PC-3 (cell line): ENCODE data around the gene SUCLA2. TPM values are rescaled to one million over a fixed set of nuclear protein-coding genes. Genes with fewer than 3 reads are reported as not detected.
A peak's percentile ranks its signal among the peaks of the same experiment; 100 is the strongest.

Experiments used
- ATAC-seq: fragments of 200-7000 bp; cut with Tn5 transposase; 2 replicates; pipeline ENCODE4 v1.9.1; 2020; ENCODE audit warnings: mild to moderate bottlenecking, moderate library complexity
- BruUV-seq: library from RNA; stranded (reverse); fragments of 400-500 nt; replicated peaks from 2 replicates; lab custom pipeline; 2021; lab: Mats Ljungman, UMichigan
- CTCF ChIA-PET: fragments of 300-600 bp; sonication (Branson Sonifier 250); formaldehyde crosslinking; loops from one replicate; lab custom pipeline; 2022; ENCODE audit warnings: antibody characterized with exemption; lab: Charles Lee
- POLR2A ChIA-PET: fragments of 300-600 bp; sonication (Branson Sonifier 250); formaldehyde crosslinking; loops from one replicate; lab custom pipeline; 2022; ENCODE audit warnings: antibody characterized with exemption; ENCODE audit not compliant: unreplicated experiment; lab: Charles Lee
- DNase-seq: peaks from one replicate; pipeline ENCODE4 v3.0.0-alpha.2; 2015
- H2AFZ ChIP-seq: fragments of 300-600 bp; sonication (generic); 2 replicates; pipeline ENCODE4 v1.6.0; 2016; ENCODE audit warnings: antibody characterized with exemption, low read length
- H3F3A ChIP-seq: fragments of 300-600 bp; sonication (generic); one replicate; pipeline ENCODE4 v1.6.0; 2017; ENCODE audit warnings: antibody characterized with exemption, low read length, control low read depth, mild to moderate bottlenecking; ENCODE audit not compliant: unreplicated experiment
- H3K27ac ChIP-seq: fragments of 300-600 bp; sonication (generic); 2 replicates; pipeline ENCODE4 v1.5.1; 2016; ENCODE audit warnings: mild to moderate bottlenecking, low read length
- H3K27me3 ChIP-seq: fragments of 300-600 bp; sonication (generic); 2 replicates; pipeline ENCODE4 v1.6.1; 2016; ENCODE audit warnings: low read length, mixed read lengths
- H3K36me3 ChIP-seq: fragments of 300-600 bp; sonication (generic); 2 replicates; pipeline ENCODE4 v1.6.1; 2016; ENCODE audit warnings: low read depth, mixed run types, low read length, mixed read lengths
- H3K4me1 ChIP-seq: fragments of 300-600 bp; sonication (generic); 2 replicates; pipeline ENCODE4 v1.5.1; 2016; ENCODE audit warnings: low read length; ENCODE audit not compliant: insufficient read depth
- H3K4me2 ChIP-seq: fragments of 300-600 bp; sonication (generic); 2 replicates; pipeline ENCODE4 v1.6.0; 2016; ENCODE audit warnings: low read length
- H3K4me3 ChIP-seq: fragments of 300-600 bp; sonication (generic); 2 replicates; pipeline ENCODE4 v1.5.1; 2016; ENCODE audit warnings: mild to moderate bottlenecking, low read length, mixed read lengths
- H3K79me2 ChIP-seq: fragments of 300-600 bp; sonication (generic); 2 replicates; pipeline ENCODE4 v1.6.1; 2017; ENCODE audit warnings: low read length, mixed read lengths
- H3K9ac ChIP-seq: fragments of 300-600 bp; sonication (generic); 2 replicates; pipeline ENCODE4 v1.6.0; 2016; ENCODE audit warnings: mild to moderate bottlenecking, low read length
- H3K9me2 ChIP-seq: fragments of 300-600 bp; sonication (generic); replicated peaks from 2 replicates; pipeline ENCODE4 v1.6.1; 2016; ENCODE audit warnings: mixed run types, low read length, mixed read lengths
- H3K9me3 ChIP-seq: fragments of 300-600 bp; sonication (generic); 2 replicates; pipeline ENCODE4 v1.6.1; 2016; ENCODE audit warnings: low read length, mixed read lengths
- H4K20me1 ChIP-seq: fragments of 300-600 bp; sonication (generic); 2 replicates; pipeline ENCODE4 v1.6.1; 2016; ENCODE audit warnings: low read length, mixed read lengths
- CTCF ChIP-seq: fragments of 300-600 bp; sonication (generic); conservative IDR thresholded peaks from 2 replicates; pipeline ENCODE4 v1.5.1; 2017; ENCODE audit warnings: antibody characterized with exemption, low read depth, mild to moderate bottlenecking, low read length
- EZH2 ChIP-seq: fragments of 300-600 bp; sonication (generic); IDR thresholded peaks from one replicate; pipeline ENCODE4 v1.6.1; 2017; ENCODE audit warnings: antibody characterized with exemption, mild to moderate bottlenecking, low read length; ENCODE audit not compliant: unreplicated experiment
- EZH2phosphoT487 ChIP-seq: fragments of 300-600 bp; sonication (generic); IDR thresholded peaks from 2 replicates; pipeline ENCODE4 v1.6.1; 2018; ENCODE audit warnings: mild to moderate bottlenecking, antibody characterized with exemption, low read length, borderline replicate concordance
- intact Hi-C: fragments of 100-400 bp; cut with micrococcal nuclease; formaldehyde crosslinking; loops from 2 replicates; pipeline ENCODE4 v1.9.0; 2023
- total RNA-seq: library from RNA; depleted of rRNA; stranded (reverse); fragments of >200 nt; gene quantifications from 2 replicates; pipeline ENCODE4 v1.2.3, GENCODE V29; 2014

SUCLA2 gene
- total RNA-seq, 1 experiment from 2014 or later = 35.0 TPM

GRCh38 chr13:47929156-47929555 lies 71.9 kb downstream of the SUCLA2 start:
- no peak overlapping the region for H3K4me3 ChIP-seq
- no peaks in the 10 kb centered on the region for H3K9me3 ChIP-seq
- no peak for TF ChIP-seq CTCF
- no peak for TF ChIP-seq EZH2phosphoT487
- TF ChIP-seq EZH2 = no peak
- no TSS peak for BruUV-seq
- CTCF ChIA-PET = no interaction called here
- intact Hi-C loops = no loop called here
- POLR2A ChIA-PET = no interaction called here
- no peak overlapping the region for H2AFZ ChIP-seq
- no peaks in the 10 kb centered on the region for H3K79me2 ChIP-seq
- H3K9me2 ChIP-seq = no peaks in the 10 kb centered on the region
- no peak overlapping the region for H3K9ac ChIP-seq
- H3K4me1 ChIP-seq = peaks cover 5% of the 10 kb centered on the region; the same call in 1 of the 2 replicates
- H3K36me3 ChIP-seq = no peaks in the 10 kb centered on the region
- no peak overlapping the region for H3K4me2 ChIP-seq
- no peaks in the 10 kb centered on the region for H4K20me1 ChIP-seq
- no peaks in the 10 kb centered on the region for H3F3A ChIP-seq
- H3K27me3 ChIP-seq = no peaks in the 10 kb centered on the region
- no peak overlapping the region for H3K27ac ChIP-seq
- ATAC-seq = no peak
- DNase-seq = no peak

- Histone ChIP-seq H4K20me1 (no peaks in the 10 kb centered on the region), H3K4me1 (no peaks in the 10 kb centered on the region), H3K9me2 (no peaks in the 10 kb centered on the region), H3K27me3 (no peaks in the 10 kb centered on the region), H3K79me2 (no peaks in the 10 kb centered on the region), H3K9ac (no peak overlapping the region), H3K4me3 (no peak overlapping the region), H3K9me3 (no peaks in the 10 kb centered on the region), H2AFZ (no peak overlapping the region), H3K27ac (no peak overlapping the region), H3K36me3 (no peaks in the 10 kb centered on the region), H3F3A (no peaks in the 10 kb centered on the region), H3K4me2 (no peak overlapping the region)
- CTCF ChIA-PET = no interaction called here
- POLR2A ChIA-PET = no interaction called here
- ATAC-seq (no peak), DNase-seq (no peak)
- no peak for TF ChIP-seq EZH2
- no peak for TF ChIP-seq EZH2phosphoT487
- TF ChIP-seq CTCF = no peak
- intact Hi-C loops = no loop called here
- BruUV-seq = no TSS peak
These were observed 84.0 kb downstream of the SUCLA2 start for GRCh38 chr13:47917022-47917574.

GRCh38 chr13:47908197-47908902 lies 92.7 kb downstream of the SUCLA2 start:
- Histone ChIP-seq H3K4me1 (0 out of 2 replicates have a peak, but pooled peaks cover 9% of the 10 kb centered on the region), H2AFZ (no peak overlapping the region), H3K79me2 (no peaks in the 10 kb centered on the region), H3K27me3 (no peaks in the 10 kb centered on the region), H3K9me3 (no peaks in the 10 kb centered on the region), H3K9ac (no peak overlapping the region), H3K4me3 (no peak overlapping the region), H3F3A (no peaks in the 10 kb centered on the region), H3K9me2 (no peaks in the 10 kb centered on the region), H3K27ac (peak overlapping the region; percentile 53), H4K20me1 (no peaks in the 10 kb centered on the region), H3K4me2 (no peak overlapping the region), H3K36me3 (no peaks in the 10 kb centered on the region)
- ATAC-seq (peak; percentile 96), DNase-seq (peak; percentile 73)
- no TSS peak for BruUV-seq
- ChIA-PET CTCF (interaction anchor here (0.6 kb wide), 1 partner anchor 1339 kb away, joined by 3 read pairs; the partner anchor contains the start of gene CDADC1), POLR2A (no interaction called here)
- no peak for TF ChIP-seq CTCF
- TF ChIP-seq EZH2 = no peak
- no peak for TF ChIP-seq EZH2phosphoT487
- intact Hi-C loops = no loop called here
